K562 (cell line): ENCODE results near the gene SUMO3. TPM values are rescaled to one million over a fixed set of nuclear protein-coding genes. Genes with fewer than 3 reads are reported as not detected.

ENCODE experiments used
- ATAC-seq: fragments of 200-7000 bp; cut with Tn5 transposase; 3 replicates; pipeline ENCODE4 v1.9.1; 2020; ENCODE audit warnings: moderate library complexity
- BruUV-seq: library from RNA; stranded (reverse); fragments of 400-500 nt; replicated peaks from 2 replicates; lab custom pipeline; 2021; lab: Mats Ljungman, UMichigan
- CTCF ChIA-PET: fragments of 300-600 bp; formaldehyde crosslinking; extraction: SDS; loops from one replicate; lab custom pipeline; 2021; ENCODE audit warnings: low intra/inter-chr PET ratio; lab: Yijun Ruan, JAX
- POLR2A ChIA-PET: fragments of 300-600, 350-650 bp; sonication (Branson Sonifier 250); formaldehyde crosslinking; extraction: SDS; loops from one replicate; lab custom pipeline; 2021; ENCODE audit warnings: antibody characterized with exemption, inconsistent platforms; lab: Yijun Ruan, JAX
- DNase-seq, 4 experiments: peaks; one replicate each; pipeline versions ENCODE4 v3.0.0 to v3.0.0-alpha.2; 2011 to 2018; ENCODE audit warnings: low spot score in 3 of 4, mixed read lengths in 3 of 4; ENCODE audit errors: extremely low read depth in 1 of 4
- FAIRE-seq: peaks from 2 replicates; lab custom pipeline; 2011; peaks lifted over from hg19 to GRCh38; lab: Jason Lieb, UNC
- H2AFZ ChIP-seq: 2 replicates; pipeline ENCODE4 v1.6.0; 2011; ENCODE audit warnings: low read depth, low read length, control low read depth, inconsistent platforms
- H3K27ac ChIP-seq: fragments of 200-600 bp; 3 replicates; pipeline ENCODE4 v1.8.0; 2011; ENCODE audit warnings: low read depth, mild to moderate bottlenecking, control low read depth, inconsistent platforms, low read length, moderate library complexity, mixed read lengths; ENCODE audit errors: extremely low read depth
- H3K27me3 ChIP-seq, 2 experiments: fragments of 300-600 bp in 1 of 2; 2 replicates in 1 of 2; 3 replicates in 1 of 2; pipeline versions ENCODE4 v1.6.0 to v1.8.0; 2011; ENCODE audit warnings: inconsistent platforms in 2 of 2, low read length in 2 of 2, mild to moderate bottlenecking in 1 of 2, mixed read lengths in 1 of 2, moderate library complexity in 1 of 2; ENCODE audit not compliant: control insufficient read depth in 2 of 2, insufficient read depth in 2 of 2
- H3K36me3 ChIP-seq: fragments of 300-600 bp; 3 replicates; pipeline ENCODE4 v1.8.0; 2011; ENCODE audit warnings: mild to moderate bottlenecking, low read length, inconsistent platforms; ENCODE audit not compliant: control insufficient read depth, insufficient read depth
- H3K4me1 ChIP-seq, 2 experiments: fragments of 200-600 bp in 1 of 2; replicated peaks in 1 of 2; 2 replicates in 1 of 2; 3 replicates in 1 of 2; pipeline versions ENCODE4 v1.5.1 to v1.8.0; 2011; ENCODE audit warnings: inconsistent platforms in 2 of 2, low read length in 2 of 2, mild to moderate bottlenecking in 1 of 2, mixed read lengths in 1 of 2, moderate library complexity in 1 of 2; ENCODE audit not compliant: control insufficient read depth in 2 of 2, insufficient read depth in 2 of 2
- H3K4me2 ChIP-seq: 2 replicates; pipeline ENCODE4 v1.6.1; 2011; ENCODE audit warnings: low read length, control low read depth, inconsistent platforms, mixed read lengths; ENCODE audit not compliant: insufficient read depth
- H3K4me3 ChIP-seq: fragments of 200-600 bp; sonication (generic), shearing (Covaris generic); 2 replicates; pipeline ENCODE4 v1.5.1; 2016; ENCODE audit warnings: control low read depth, inconsistent platforms
- H3K79me2 ChIP-seq: fragments of 200-600 bp; 3 replicates; pipeline ENCODE4 v1.8.0; 2011; ENCODE audit warnings: low read length, inconsistent platforms; ENCODE audit not compliant: control insufficient read depth, insufficient read depth
- H3K9ac ChIP-seq, 2 experiments: 2 replicates each; pipeline versions ENCODE4 v1.6.0 to v1.6.1; 2011; ENCODE audit warnings: low read depth in 2 of 2, low read length in 2 of 2, control low read depth in 1 of 2, inconsistent platforms in 1 of 2, mild to moderate bottlenecking in 1 of 2, mixed read lengths in 1 of 2; ENCODE audit not compliant: insufficient read depth in 1 of 2
- H3K9me1 ChIP-seq: one replicate; pipeline ENCODE4 v1.6.0; 2011; ENCODE audit warnings: inconsistent platforms, mild to moderate bottlenecking, low read length, moderate library complexity; ENCODE audit not compliant: control insufficient read depth, insufficient read depth
- H3K9me3 ChIP-seq: replicated peaks from 2 replicates; pipeline ENCODE4 v1.5.1; 2011; ENCODE audit warnings: low read depth, low read length, inconsistent platforms; ENCODE audit not compliant: control insufficient read depth, insufficient read depth
- H4K20me1 ChIP-seq: replicated peaks from 2 replicates; pipeline ENCODE4 v1.6.1; 2011; ENCODE audit warnings: low read length, inconsistent platforms, mixed read lengths; ENCODE audit not compliant: control insufficient read depth, insufficient read depth
- HOXB6 ChIP-seq: fragments of 250-450 bp; sonication (Bioruptor Pico); IDR thresholded peaks from 2 replicates; pipeline ENCODE4 v1.5.1; 2022; ENCODE audit warnings: mild to moderate bottlenecking, borderline replicate concordance
- L3MBTL2 ChIP-seq: fragments of 450-650 bp; IDR thresholded peaks from 2 replicates; pipeline ENCODE4 v1.6.1; 2016; ENCODE audit warnings: mild to moderate bottlenecking, moderate library complexity
- WGBS: fragments of 100-300 bp; shearing (Covaris generic); methylation state at CpG from one replicate; pipeline ENCODE4 v1.1.6; 2016; ENCODE audit warnings: low coverage, mixed read lengths; ENCODE audit not compliant: insufficient coverage; ENCODE audit errors: missing lambda C conversion rate; 5-methylcytosine and 5-hydroxymethylcytosine counted together
- in situ Hi-C: fragments of 300-500 bp; cut with MboI; formaldehyde crosslinking; loops from 4 replicates; pipeline ENCODE4 v1.15.0; 2018; ENCODE audit warnings: inconsistent platforms, mixed read lengths
- intact Hi-C: fragments of 100-400 bp; cut with micrococcal nuclease; formaldehyde crosslinking; loops from 2 replicates; pipeline ENCODE4 v1.14.2; 2022
- polyA plus RNA-seq, 8 experiments: library from polyadenylated mRNA; depleted of rRNA in 4 of 8; stranded (reverse) in 5 of 8; unstranded in 3 of 8; fragments of >200 nt; fragmentation: Nextera tagmentation in 2 of 8; fragmentation: Illumina TruSeq in 1 of 8; extraction: Ambion mirVana in 2 of 8; extraction: Trizol in 1 of 8; gene quantifications; 2 replicates each; pipeline versions ENCODE4 v1.2.1 to v1.2.3, GENCODE V29; 2011 to 2014; ENCODE audit warnings: inconsistent platforms in 1 of 8, missing spikeins in 1 of 8
- total RNA-seq, 7 experiments: library from RNA; depleted of rRNA in 6 of 7; stranded (reverse); fragments of >200 nt in 6 of 7; fragmentation: Illumina TruSeq in 2 of 7; extraction: Trizol in 2 of 7; gene quantifications; 2 replicates each; pipeline versions ENCODE4 v1.2.1 to v1.2.3, GENCODE V29; 2011 to 2021; ENCODE audit warnings: low replicate concordance in 1 of 7
- TF ChIP-seq, protein P1 (sequence below), 2 experiments: IDR thresholded peaks; 2 replicates each; pipeline ENCODE4 v1.6.1; 2011; ENCODE audit warnings: borderline replicate concordance in 1 of 2, control low read depth in 1 of 2, low read depth in 1 of 2, low read length in 1 of 2, mild to moderate bottlenecking in 1 of 2, mixed read lengths in 1 of 2, moderate library complexity in 1 of 2; ENCODE audit not compliant: insufficient read depth in 1 of 2, insufficient read length in 1 of 2, poor library complexity in 1 of 2, severe bottlenecking in 1 of 2; ENCODE audit errors: extremely low read depth in 1 of 2

SUMO3 gene
- total and polyA plus RNA-seq, 9 of the 15 experiments (the other 6 are each of a cell fraction or from before 2014, with no cell fraction given), result 13.9 to 143 (median 113) TPM

DNA sequence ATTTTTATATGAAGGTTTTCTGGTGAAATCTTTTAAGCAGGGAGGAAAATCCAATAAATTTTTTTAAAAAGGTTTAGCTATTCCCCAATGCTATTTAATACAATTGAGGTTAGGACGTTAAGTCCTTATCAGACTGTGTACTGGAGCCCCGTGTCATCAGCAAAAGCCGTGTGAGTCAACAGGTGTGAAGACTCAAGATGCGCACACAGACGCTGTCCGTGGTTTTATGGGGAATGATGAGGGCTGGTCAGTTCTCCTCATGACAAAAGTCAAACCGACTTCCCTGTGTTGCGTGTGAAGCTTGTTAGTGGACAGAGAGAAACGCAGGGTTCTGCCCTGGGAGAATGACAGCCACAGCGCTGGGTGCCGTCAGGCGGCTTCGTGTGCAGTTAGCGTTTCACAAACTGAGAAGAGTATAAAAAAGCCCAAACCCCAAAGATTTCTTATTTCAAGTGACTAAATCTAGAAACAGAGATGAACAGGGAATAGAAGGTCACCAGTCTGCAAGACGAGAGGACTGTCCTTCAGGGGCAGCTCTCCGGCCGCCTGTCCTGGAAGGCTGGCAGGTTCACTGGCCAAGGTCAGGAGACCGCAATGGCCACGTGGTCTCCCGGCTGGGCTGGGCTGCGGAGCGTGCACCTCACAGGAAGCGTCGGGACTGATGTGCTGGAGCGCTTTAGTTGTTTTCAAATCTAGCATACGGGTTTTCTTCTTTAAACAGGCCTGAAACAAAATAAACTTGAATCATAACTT lies 33.2 kb upstream of the SUMO3 start:
- Histone ChIP-seq H3K9me3 (no peaks in the 10 kb centered on the region), H3K36me3 (peaks cover 64% of the 10 kb centered on the region), H3K27ac (no peak overlapping the region), H2AFZ (no peak overlapping the region), H3K27me3 (no peaks in the 10 kb centered on the region), H4K20me1 (no peaks in the 10 kb centered on the region; the same call in 1 of the 2 replicates), H3K4me1 (peaks cover 45 to 66% of the 10 kb centered on the region in 2 experiments)
- ATAC-seq (no peak), DNase-seq (no peak)
- POLR2A ChIA-PET, result interaction anchor here (0.7 to 1.0 kb wide), 3 partner anchors 8 to 14 kb away, joined by 3 read pairs; no protein-coding TSS in a partner anchor
- BruUV-seq, result no TSS peak
- intact Hi-C loops, result no loop called here
- TF ChIP-seq, protein P1, sequence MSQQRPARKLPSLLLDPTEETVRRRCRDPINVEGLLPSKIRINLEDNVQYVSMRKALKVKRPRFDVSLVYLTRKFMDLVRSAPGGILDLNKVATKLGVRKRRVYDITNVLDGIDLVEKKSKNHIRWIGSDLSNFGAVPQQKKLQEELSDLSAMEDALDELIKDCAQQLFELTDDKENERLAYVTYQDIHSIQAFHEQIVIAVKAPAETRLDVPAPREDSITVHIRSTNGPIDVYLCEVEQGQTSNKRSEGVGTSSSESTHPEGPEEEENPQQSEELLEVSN (IDR thresholded peaks at IDR 0.05; ENCODE audit: borderline replicate concordance in 1 of 2, extremely low read depth in 1 of 2, insufficient read depth in 1 of 2, insufficient read length in 1 of 2, low read depth in 1 of 2, low read length in 1 of 2, poor library complexity in 1 of 2, severe bottlenecking in 1 of 2), result peak in 1 of 2 experiments; percentile 13
- TF ChIP-seq HOXB6 (CRISPR knock-in tag), result no peak
- 0 out of 2 replicates have a peak, but pooled peaks have one; percentile 13 for TF ChIP-seq L3MBTL2
- TF ChIP-seq, all 486 proteins: peak for 2
- H3K4me2 ChIP-seq, result no peak overlapping the region
- CTCF ChIA-PET, result no interaction called here
- H3K9ac ChIP-seq, result no peak overlapping the region
- peaks cover 6% of the 10 kb centered on the region for H3K9me1 ChIP-seq
- FAIRE-seq, result no peak
- no peak overlapping the region for H3K4me3 ChIP-seq
- in situ Hi-C loops, result no loop called here
- peaks cover 15% of the 10 kb centered on the region for H3K79me2 ChIP-seq
- 85% methylated on average over 26 of the region's 26 CpGs for WGBS
